Aorta (tissue), 5 donors: ENCODE measurements around the gene CENPF. TPM values are rescaled to one million over a fixed set of nuclear protein-coding genes. Genes with fewer than 3 reads are reported as not detected.

Source experiments
- ATAC-seq: fragments of 200-7000 bp; cut with Tn5 transposase; one replicate; pipeline ENCODE4 v1.9.1; 2022; ENCODE audit warnings: moderate library complexity; ENCODE audit not compliant: low FRiP score
- DNase-seq, 2 donors: peaks; one replicate each; pipeline ENCODE4 v3.0.0-alpha.2; 2020
- H3K27ac ChIP-seq, 2 donors: one replicate each; pipeline ENCODE4 v1.5.1; 2013; ENCODE audit warnings: low read length in 2 of 2, mild to moderate bottlenecking in 2 of 2, moderate library complexity in 2 of 2, control low read depth in 1 of 2, inconsistent platforms in 1 of 2, low read depth in 1 of 2
- H3K27me3 ChIP-seq, 2 donors: one replicate each; pipeline ENCODE4 v1.6.1; 2013; ENCODE audit warnings: control low read depth in 1 of 2, low read length in 1 of 2, mild to moderate bottlenecking in 1 of 2, moderate library complexity in 1 of 2; ENCODE audit not compliant: insufficient read depth in 2 of 2, control insufficient read depth in 1 of 2
- H3K36me3 ChIP-seq, 2 donors: one replicate each; pipeline ENCODE4 v1.6.1; 2013; ENCODE audit warnings: control low read depth in 1 of 2, low read length in 1 of 2, mild to moderate bottlenecking in 1 of 2; ENCODE audit not compliant: insufficient read depth in 2 of 2, control insufficient read depth in 1 of 2
- H3K4me1 ChIP-seq, 2 donors: one replicate each; pipeline ENCODE4 v1.6.1; 2013; ENCODE audit warnings: low read length in 2 of 2, control low read depth in 1 of 2, mild to moderate bottlenecking in 1 of 2, moderate library complexity in 1 of 2; ENCODE audit not compliant: insufficient read depth in 2 of 2, control insufficient read depth in 1 of 2
- H3K4me3 ChIP-seq, 2 donors: one replicate each; pipeline ENCODE4 v1.5.1; 2013; ENCODE audit warnings: low read length in 2 of 2, control low read depth in 1 of 2, mild to moderate bottlenecking in 1 of 2
- H3K9me3 ChIP-seq: one replicate; pipeline ENCODE4 v1.6.1; 2013; ENCODE audit warnings: mild to moderate bottlenecking, low read length; ENCODE audit not compliant: control insufficient read depth
- WGBS, 2 donors: extraction: QIAGEN DNeasy Blood & Tissue Kit; methylation state at CpG; one replicate each; pipeline ENCODE4 v1.1.7; 2013; 5-methylcytosine and 5-hydroxymethylcytosine counted together
- intact Hi-C, 2 donors: fragments of 100-400 bp; cut with DNase I; formaldehyde crosslinking; loops; one replicate each; pipeline versions ENCODE4 v1.14.2 to v1.15.0; 2022
- polyA plus RNA-seq, 2 donors: library from polyadenylated mRNA; stranded (reverse); fragments of 200-250 nt; gene quantifications; one replicate each; pipeline ENCODE4 v1.2.3, GENCODE V29; 2013
- total RNA-seq, 2 donors: library from RNA; stranded (reverse); fragmentation: NEBNext Ultra II Directional; extraction: Animal tissue kit (Norgen Biotek cat#: 25700); gene quantifications; one replicate each; pipeline ENCODE4 v1.2.1, GENCODE V29; 2021
- donor health status: healthy with polysubstance abuse.
- donor health status: Bipolar disorder and iron deficiency.
- donor health status: DM: no; HTN: no; CAD: no.
- donor health status: DM: no; HTN: no; CAD: no.
- donor health status: DM: yes; HTN: yes; CAD: no.

Gene CENPF
- total and polyA plus RNA-seq, 4 donors = 0.05 to 4.3 (median 1.1) TPM

DNA sequence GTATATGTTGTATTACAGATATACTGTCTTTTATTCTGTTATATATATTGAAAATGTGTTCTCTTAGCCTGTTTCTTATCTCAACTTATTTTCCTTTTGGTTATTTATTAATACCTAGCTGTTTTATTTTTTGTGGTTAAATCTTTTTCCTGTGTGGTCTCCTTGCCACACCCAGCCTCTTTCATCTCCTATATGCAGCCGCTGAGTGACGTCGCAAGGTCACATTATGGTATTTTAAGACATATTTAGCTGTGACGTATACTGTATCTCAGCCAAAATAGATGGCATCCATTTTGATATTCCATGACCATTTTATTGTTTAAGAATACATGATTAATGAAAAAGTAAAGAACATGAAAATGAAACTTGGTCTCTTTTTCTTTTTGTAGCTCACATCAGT is 29.1 kb downstream of the CENPF start:
- no peaks in the 10 kb centered on the region for H3K27me3 ChIP-seq
- H3K36me3 ChIP-seq = no peaks in the 10 kb centered on the region
- ATAC-seq = no peak
- WGBS, 2 donors = 90 to 98% methylated on average over 4 of the region's 4 CpGs
- no peaks in the 10 kb centered on the region for H3K4me1 ChIP-seq
- intact Hi-C loops = no loop called here
- DNase-seq = no peak
- H3K9me3 ChIP-seq = no peaks in the 10 kb centered on the region
- no peak overlapping the region for H3K4me3 ChIP-seq
- no peak overlapping the region for H3K27ac ChIP-seq

DNA sequence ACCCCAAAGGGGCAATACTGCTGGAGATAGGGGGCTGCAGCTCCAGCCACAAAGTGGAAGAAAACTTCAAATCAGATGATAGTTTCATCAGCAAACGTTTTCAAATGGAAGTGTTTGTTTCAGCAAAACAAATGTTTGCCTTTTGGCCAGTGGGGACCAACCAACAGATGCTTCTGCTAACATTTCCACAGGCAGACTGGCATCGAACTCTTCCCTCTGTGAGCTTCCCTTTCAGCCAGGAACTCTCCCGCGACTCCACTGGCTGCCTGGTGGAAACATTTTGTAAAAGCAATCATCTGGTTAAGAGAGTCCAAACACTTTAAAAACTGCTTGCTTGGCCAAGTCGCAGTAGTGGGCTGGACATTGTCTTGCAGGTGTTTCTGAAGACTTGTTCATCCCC is 30.7 kb downstream of the CENPF start:
- intact Hi-C loops = no loop called here
- Histone ChIP-seq H3K9me3 (no peaks in the 10 kb centered on the region), H3K36me3 (no peaks in the 10 kb centered on the region), H3K27me3 (no peaks in the 10 kb centered on the region), H3K4me3 (no peak overlapping the region), H3K27ac (no peak overlapping the region), H3K4me1 (no peaks in the 10 kb centered on the region)
- ATAC-seq (no peak), DNase-seq (no peak)
- 81 to 83% methylated on average over 5 of the region's 5 CpGs for WGBS, 2 donors

DNA sequence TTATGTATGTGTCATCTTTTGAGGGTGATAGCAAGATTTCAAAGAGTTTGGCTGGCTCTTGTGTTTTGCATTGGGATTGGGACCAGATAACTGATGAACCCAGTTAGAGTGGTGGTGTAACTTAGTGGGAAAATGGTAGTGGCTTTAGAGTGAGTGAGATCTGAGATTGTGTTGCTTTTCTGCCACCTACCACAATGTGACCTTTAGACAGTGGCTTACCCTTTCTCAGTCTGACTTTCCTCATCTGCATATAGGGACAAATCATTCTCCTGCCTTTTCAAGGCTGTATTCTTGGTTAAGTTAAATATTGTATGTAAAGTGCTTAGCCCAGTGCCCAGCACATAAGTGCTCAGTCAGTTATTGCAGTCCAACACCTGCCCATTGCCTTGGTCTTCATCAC is 31.3 kb downstream of the CENPF start:
- DNase-seq (no peak), ATAC-seq (no peak)
- Histone ChIP-seq H3K4me1 (no peaks in the 10 kb centered on the region), H3K4me3 (no peak overlapping the region), H3K9me3 (no peaks in the 10 kb centered on the region), H3K27me3 (no peaks in the 10 kb centered on the region), H3K27ac (no peak overlapping the region), H3K36me3 (no peaks in the 10 kb centered on the region)
- intact Hi-C loops = no loop called here

DNA sequence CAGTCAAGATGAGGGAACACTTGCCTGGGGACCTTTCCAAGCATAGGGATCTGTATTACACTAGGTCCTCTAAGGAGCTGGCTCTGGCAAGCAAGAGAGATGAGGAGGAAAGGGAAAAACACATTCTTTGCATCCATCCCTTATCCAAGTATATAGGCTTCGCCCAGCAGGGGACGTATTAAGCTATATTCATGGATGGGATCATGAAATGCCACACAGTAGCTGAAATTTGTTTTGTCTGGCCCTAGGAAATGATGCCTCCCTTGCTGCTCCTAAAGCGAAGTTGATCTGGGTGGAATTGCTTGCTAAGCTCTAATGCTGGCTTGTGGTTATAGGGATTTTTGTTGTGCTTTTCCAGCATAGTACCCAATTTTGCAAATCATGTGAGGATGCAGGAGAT is 32.1 kb downstream of the CENPF start:
- DNase-seq (no peak), ATAC-seq (no peak)
- Histone ChIP-seq H3K4me1 (no peaks in the 10 kb centered on the region), H3K4me3 (no peak overlapping the region), H3K36me3 (no peaks in the 10 kb centered on the region), H3K27ac (no peak overlapping the region), H3K9me3 (no peaks in the 10 kb centered on the region), H3K27me3 (no peaks in the 10 kb centered on the region)
- WGBS, 2 donors = 93 to 96% methylated on average over 3 of the region's 3 CpGs
- intact Hi-C loops = no loop called here

DNA sequence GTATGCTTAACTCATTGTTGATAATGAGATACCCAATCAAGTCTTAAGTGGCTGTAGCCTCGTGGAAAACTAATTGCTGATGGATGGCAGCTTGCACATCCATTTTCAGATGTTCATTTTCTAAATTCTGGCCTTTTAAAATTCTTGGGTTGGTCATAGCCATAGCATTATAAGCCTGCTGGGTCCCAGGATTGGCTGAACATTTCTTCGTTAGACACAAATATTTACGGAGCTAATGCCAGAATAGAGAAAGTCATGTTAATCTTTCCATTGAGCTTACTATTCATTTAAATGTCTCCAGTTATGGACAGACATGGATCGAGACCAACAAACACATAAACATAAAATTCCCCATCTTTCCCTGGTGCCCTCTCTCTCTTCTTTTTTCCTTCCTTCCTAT is 32.5 kb downstream of the CENPF start:
- H3K4me3 ChIP-seq = no peak overlapping the region
- H3K27me3 ChIP-seq = no peaks in the 10 kb centered on the region
- no peaks in the 10 kb centered on the region for H3K36me3 ChIP-seq
- WGBS, 2 donors = 88 to 93% methylated on average over 4 of the region's 4 CpGs
- ATAC-seq (no peak), DNase-seq (no peak)
- H3K4me1 ChIP-seq = no peaks in the 10 kb centered on the region
- H3K9me3 ChIP-seq = no peaks in the 10 kb centered on the region
- intact Hi-C loops = no loop called here
- H3K27ac ChIP-seq = no peak overlapping the region

DNA sequence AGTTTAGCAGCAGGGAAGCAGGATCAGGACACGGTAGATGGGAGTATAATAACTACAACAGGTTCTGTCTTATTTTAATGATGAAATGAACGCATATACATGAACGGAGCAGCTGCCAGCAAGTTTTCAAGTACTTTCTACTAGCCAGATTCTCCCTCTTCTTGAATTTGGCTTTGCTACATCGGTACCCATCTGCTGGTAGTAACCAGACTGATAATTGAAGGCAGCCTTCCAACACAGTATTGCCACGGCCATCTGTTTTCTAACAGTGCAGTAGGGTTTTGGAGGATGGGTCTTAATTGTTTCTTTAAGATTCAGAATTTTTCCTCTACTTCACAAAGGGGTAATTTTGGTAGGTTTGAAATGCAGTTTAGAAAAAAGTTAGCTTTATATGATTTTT is 33.4 kb downstream of the CENPF start:
- 88 to 90% methylated on average over 5 of the region's 5 CpGs for WGBS, 2 donors
- Histone ChIP-seq H3K27ac (no peak overlapping the region), H3K9me3 (no peaks in the 10 kb centered on the region), H3K4me3 (no peak overlapping the region), H3K36me3 (no peaks in the 10 kb centered on the region), H3K4me1 (no peaks in the 10 kb centered on the region), H3K27me3 (no peaks in the 10 kb centered on the region)
- ATAC-seq (no peak), DNase-seq (no peak)
- intact Hi-C loops = no loop called here

DNA sequence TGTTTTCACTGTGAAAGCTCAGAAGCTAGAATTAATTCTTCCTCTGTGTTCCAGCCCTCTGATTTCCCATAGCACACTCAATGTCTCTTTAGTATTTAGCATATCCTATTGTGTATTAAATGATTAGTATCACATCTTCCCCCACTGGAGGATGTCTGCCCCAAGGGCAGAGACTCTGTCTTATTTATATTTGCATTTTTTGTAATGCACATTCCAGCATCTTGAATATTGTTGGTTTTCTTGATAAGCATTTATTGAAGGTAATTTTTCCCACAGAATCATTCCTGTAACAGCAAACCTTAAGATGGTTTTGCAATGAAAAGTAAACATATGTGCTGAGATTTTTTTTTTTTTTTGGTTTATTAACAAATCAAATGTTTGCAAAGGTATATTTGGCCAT is 34.1 kb downstream of the CENPF start:
- no peak for ATAC-seq
- intact Hi-C loops = no loop called here
- Histone ChIP-seq H3K9me3 (no peaks in the 10 kb centered on the region), H3K4me1 (no peaks in the 10 kb centered on the region), H3K27me3 (no peaks in the 10 kb centered on the region), H3K36me3 (no peaks in the 10 kb centered on the region), H3K27ac (no peak overlapping the region), H3K4me3 (no peak overlapping the region)
- no peak for DNase-seq

DNA sequence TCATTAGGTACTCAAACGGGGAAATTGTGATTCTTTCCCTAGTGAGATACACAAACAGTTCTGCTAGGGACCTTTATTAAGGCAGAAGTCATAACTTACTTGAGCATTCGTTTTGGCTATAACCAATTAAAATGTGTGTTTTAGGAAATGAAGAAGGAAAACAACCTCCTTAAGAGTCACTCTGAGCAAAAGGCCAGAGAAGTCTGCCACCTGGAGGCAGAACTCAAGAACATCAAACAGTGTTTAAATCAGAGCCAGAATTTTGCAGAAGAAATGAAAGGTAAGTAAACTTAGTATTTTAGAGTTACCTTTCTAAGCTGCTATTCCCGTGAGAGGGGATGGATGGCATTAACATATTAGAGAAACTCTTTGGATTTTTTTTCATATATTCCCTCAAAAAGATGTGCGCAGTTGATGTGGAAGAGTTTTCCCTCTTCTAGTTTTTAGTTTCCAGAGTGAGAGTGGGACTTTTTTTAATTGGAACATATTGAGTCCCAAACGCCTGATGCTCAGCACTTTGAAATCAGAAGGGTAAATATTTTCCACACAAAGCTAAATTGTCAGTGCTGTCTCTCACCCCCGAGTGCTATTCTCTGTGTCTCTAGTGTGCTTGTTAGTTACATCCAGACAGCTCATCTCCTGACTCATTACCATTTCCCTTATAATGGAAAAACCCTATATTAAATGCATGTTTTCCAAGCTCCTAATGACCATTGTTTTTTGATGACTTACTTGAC is 34.9 kb downstream of the CENPF start:
- no peaks in the 10 kb centered on the region for H3K4me1 ChIP-seq
- 61 to 63% methylated on average over 6 of the region's 6 CpGs for WGBS, 2 donors
- no peaks in the 10 kb centered on the region for H3K36me3 ChIP-seq
- H3K27me3 ChIP-seq = no peaks in the 10 kb centered on the region
- H3K4me3 ChIP-seq = no peak overlapping the region
- DNase-seq (no peak), ATAC-seq (no peak)
- H3K9me3 ChIP-seq = no peaks in the 10 kb centered on the region
- intact Hi-C loops = no loop called here
- no peak overlapping the region for H3K27ac ChIP-seq

DNA sequence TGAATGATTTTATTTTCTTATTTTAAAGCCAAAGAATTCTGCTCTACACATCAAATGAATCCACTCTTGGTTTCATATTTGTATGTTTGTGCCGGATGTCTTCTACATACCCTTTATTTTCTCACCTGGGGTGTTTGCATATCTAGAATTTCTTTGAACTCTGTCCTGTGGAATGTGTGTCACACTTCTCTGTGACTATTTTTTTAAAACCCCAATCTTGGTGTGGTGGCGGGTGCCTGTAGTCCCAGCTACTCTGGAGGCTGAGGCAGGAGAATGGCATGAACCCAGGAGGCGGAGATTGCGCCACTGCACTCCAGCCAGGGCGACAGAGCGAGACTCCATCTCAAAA is 35.4 kb downstream of the CENPF start:
- no peaks in the 10 kb centered on the region for H3K4me1 ChIP-seq
- no peaks in the 10 kb centered on the region for H3K27me3 ChIP-seq
- H3K4me3 ChIP-seq = no peak overlapping the region
- WGBS, 2 donors = 94 to 95% methylated on average over 6 of the region's 6 CpGs
- no peaks in the 10 kb centered on the region for H3K9me3 ChIP-seq
- ATAC-seq (no peak), DNase-seq (no peak)
- no peaks in the 10 kb centered on the region for H3K36me3 ChIP-seq
- intact Hi-C loops = no loop called here
- no peak overlapping the region for H3K27ac ChIP-seq
